GM18517 (cell line): ENCODE measurements around the gene SNRNP27.
A peak's percentile ranks its signal among the peaks of the same experiment; 100 is the strongest.
"Not testable (repeated sequence)": the region's sequence is repeated elsewhere in the genome, so short reads cannot be mapped to it uniquely, and the experiment has no call there.

Experiments used
- ATAC-seq: cut with Tn5 transposase; IDR thresholded peaks from one replicate; pipeline ENCODE4 v1.9.1; 2021; ENCODE audit warnings: mild to moderate bottlenecking, moderate library complexity; ENCODE audit not compliant: unreplicated experiment

SNRNP27 gene

DNA sequence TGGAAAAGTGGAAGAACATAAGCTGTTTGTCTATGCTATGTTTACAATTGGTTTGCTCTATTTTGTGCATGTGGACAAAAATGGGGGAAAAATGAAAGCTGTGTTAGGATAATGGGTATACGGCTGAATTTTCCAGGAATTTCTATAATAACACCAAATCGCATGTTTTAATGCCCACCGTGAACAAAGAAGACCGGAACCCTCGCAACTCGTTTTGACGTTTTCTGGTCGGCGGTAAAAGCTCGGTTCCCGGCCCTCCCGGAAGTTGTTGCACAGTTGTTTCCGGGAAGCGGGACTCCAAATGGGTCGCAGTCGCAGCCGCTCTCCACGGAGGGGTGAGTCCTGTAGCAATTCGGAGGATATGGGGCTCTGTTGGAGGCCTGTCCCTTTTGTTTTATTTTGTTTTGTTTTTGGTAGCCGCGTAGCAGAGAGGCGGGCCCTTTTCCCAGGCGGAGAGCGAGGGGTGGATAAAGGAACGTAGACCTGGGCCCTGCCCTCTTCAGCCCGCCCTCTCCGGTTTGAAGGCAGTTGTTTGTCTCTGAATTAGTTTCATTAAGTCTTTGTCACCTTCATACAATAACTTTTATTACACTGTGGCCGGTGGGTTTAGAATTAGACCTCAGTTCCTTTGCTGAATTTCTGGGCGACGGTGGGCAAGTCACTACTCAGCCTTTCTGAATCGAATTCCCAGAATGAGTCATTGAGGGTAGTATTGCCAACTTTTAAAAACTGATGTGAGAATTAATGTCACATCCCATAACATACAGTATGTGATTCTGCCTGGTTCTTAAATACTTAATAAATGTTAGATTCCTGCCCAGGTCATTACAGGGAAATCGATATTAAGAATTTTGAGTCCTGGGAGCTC is at the start of gene SNRNP27:
Gene SNRNP27, plus strand, starts transcription at position 273 of the 868 bp plus-strand sequence. Its CDS starts 29 bp downstream, at position 302.
- ATAC-seq = peak; percentile 78

DNA sequence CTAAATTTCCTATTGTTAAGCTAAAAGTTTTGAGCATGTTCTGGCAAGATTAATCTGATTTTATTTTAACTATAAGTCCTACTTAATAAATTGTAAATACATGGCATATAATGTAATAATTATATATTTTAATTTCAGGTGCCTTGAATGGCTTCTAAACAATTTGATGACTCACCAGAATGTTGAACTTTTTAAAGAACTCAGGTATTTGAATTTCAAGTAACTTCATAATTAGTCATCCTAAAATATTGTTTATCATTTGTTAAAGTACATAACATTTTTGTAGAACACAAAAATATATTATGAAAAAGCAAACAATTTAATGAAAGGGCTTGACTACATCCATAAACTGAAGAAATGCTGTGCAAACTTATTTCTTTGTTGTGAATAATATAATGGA is 49.8 kb upstream of the SNRNP27 start:
- no peak for ATAC-seq

DNA sequence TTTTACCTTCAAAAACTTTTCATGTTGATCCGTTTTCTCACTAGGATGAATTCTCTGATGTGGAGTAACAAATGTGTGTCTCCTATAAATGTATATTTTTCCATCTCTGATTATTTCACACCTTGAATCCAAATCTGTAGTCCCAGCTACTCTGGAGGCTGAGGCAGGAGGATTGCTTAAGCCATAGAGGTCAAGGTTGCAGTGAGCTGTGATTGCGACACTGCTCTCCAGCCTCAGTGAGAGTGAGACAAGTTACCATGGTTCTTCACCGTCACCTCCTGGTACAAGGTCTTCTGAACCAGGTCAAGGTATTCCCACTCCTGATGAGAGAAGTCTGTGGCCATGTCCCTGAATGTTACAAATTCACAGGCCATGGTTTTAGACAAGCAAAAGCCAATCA is 49.2 kb upstream of the SNRNP27 start:
- no peak for ATAC-seq

GRCh38 chr2:69846182-69847067 is 47.3 kb upstream of the SNRNP27 start:
- no peak for ATAC-seq

DNA sequence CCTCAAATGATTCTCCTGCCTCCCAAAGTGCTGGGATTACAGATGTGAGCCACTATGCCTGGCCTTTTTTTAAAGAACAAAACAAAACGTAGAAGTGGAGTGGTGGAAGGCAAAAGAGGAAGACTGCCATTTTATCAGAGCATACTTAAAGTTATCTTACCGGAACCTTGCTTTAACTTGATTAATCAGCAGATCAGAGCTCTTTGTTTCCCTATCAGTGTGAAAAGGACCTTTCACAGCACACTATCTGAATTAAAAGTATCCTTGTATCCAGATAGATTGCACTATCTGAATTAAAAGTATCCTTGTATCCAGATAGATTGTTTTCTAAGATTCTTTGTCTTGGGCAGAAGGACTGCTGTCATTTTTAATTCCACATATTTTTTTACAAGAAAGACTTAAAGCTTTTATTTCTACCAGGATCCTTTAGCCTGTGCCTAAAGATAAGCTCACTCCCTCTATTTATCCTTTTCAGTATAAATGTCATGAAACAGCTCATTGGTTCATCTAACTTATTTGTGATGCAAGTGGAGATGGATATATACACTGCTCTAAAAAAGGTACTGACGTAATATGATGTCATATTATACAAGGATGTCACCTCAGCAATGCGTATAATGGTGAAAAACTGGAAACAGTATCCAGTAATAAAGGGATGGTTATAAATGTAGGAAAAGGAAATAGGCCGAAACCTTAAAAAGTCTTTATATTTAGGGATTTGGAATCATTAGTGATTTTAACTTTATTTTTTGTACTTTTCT is 46.5 kb upstream of the SNRNP27 start:
- no peak for ATAC-seq

DNA sequence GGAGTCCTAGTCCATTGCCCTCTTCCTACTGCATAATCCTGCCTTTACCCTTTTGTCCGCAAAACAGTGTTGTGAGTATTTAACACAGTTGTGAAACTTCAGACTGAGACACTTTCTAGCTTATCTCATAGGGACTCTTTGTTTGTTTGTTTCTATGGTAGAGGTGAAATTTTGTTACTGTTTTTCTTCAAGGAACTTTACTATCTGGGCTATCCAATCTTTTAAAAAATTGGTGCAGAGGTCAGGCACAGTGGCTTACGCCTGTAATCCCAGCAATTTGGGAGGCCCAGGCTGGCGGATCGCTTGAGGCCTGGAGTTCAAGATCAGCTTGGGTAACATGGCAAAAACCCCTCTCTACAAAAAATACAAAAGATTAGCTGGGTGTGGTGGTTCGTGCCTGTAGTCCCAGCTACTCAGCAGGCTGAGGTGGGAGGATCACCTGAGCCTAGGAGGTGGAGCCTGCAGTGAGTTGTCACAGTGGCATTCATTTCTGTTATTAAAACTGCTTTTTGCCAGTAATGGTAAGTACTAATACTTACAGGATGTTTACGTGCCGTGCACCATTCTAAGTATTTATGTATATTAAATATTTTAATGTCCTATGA is 45.5 kb upstream of the SNRNP27 start:
- ATAC-seq = no peak

- no peak for ATAC-seq
Measured at GRCh38 chr2:69858261-69858660, 35.5 kb upstream of the SNRNP27 start.

- no peak for ATAC-seq
Measured at GRCh38 chr2:69863298-69863697, 30.5 kb upstream of the SNRNP27 start.

- no peak for ATAC-seq
Measured at GRCh38 chr2:69888451-69888850, 5.3 kb upstream of the SNRNP27 start.

DNA sequence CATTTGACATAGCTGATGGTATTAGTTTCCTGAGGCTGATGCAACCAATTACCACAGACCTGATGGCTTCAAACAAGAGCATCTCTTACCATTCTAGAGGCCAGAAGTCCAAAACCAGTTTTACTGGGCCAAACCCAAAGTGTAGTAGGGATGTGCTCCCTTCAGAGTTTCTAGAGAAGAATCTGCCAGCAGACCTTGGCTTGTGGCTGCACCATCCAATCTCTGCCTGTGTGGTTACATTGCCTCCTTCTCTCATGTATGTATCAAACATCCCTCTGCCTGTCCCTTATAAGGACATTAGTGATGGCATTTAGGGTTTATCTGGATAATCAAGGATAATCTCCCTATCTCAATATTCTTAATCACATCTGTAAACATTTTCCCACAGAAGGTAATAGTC is 4.5 kb upstream of the SNRNP27 start:
- no peak for ATAC-seq

GRCh38 chr2:69890881-69891280 is 2.9 kb upstream of the SNRNP27 start:
- no peak for ATAC-seq

DNA sequence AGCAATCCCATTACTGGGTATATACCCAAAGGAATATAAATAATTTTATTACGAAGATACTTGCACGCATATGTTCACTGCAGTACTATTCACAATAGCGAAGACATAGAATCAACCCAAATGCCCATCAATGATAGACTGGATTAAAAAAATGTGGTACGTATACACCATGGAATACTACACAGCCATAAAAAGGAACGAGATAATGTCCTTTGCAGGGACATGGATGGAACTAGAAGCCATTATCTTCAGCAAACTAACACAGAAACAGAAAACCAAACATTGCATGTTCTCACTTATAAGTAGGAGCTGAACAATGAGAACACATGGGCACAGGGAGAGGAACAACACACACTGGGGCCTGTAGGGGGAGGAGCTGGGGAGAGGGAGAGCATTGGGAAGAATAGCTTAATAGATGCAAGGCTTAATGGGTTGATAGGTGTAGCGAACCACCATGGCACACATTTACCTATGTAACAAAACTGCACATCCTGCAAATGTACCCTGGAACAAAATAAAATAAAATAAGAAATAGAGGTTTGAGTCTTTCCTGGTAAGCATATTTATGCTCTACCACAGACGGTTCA is 825 bp upstream of the SNRNP27 start:
- ATAC-seq = not testable (repeated sequence)

DNA sequence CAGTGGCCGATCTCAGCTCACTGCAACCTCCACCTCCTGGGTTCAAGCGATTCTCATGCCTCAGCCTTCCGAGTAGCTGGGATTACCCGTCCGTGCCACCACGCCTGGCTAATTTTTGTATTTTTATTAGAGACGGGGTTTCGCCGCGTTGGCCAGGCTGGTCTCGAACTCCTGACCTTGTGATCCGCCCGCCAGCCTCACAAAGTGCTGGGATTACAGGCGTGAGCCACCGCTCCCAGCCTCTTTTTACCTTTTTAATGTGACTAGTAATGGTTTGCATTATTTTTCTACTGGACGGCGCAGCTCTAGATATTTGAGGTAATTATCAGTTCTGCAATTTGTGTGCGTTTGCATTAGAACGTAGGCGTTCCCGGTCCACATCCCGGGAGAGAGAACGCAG is 981 bp downstream of the SNRNP27 start:
- not testable (repeated sequence) for ATAC-seq

- ATAC-seq = no peak
Measured at GRCh38 chr2:69902213-69902922, 8.6 kb downstream of the SNRNP27 start.

- no peak for ATAC-seq
Measured at GRCh38 chr2:69907216-69907615, 13.5 kb downstream of the SNRNP27 start.

GRCh38 chr2:69911985-69912563 is 18.3 kb downstream of the SNRNP27 start:
- ATAC-seq = no peak

DNA sequence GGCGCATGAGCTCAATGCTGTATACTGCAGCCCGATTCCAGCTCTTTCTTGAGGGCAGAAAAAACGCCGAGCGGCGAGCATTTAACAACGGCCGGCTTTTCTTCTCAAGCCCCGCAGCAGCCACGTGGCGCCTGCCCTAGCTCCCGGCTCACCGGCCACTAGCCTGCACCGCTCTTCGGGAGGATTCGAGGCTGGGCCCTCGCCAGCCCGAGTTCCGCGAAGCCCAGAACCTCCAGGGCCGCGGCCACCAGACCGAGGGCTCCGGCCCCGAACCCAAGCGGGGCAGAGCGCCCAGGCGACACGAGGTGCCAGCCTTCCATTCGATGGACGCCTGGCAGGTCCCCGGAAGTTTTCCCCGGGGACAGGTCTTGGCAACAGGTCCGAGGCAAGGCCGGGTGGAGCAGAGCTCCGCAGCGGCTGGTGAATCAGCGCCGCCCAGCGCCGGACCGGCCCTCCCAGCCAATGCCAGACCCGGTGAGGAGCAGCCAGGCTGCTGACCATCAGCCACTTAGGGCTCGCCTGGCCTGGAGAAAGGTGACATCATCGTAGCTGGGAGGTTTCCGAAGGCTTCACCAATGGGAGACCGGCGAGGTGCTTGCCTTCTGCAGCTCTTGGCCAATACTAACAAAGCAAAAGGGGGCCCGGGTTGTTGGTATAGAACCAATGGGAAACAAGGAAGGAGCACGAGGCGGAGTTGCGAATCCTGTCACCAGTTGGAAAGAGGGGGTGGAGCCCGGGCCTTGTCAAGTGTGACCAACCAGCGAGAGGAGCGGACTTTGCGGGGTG is 20.6 kb downstream of the SNRNP27 start:
- ATAC-seq = peak; percentile 89
